OCI-LY3 (cell line): ENCODE results near the gene ANO8.

Experiments used
- CTCF ChIP-seq: fragments of 200-600, 300-600 bp; sonication (generic); IDR thresholded peaks from 2 replicates; pipeline ENCODE4 v1.5.1; 2014; ENCODE audit warnings: antibody characterized with exemption, low read length, low read depth
- EZH2phosphoT487 ChIP-seq: fragments of 200-600 bp; shearing (Covaris generic); IDR thresholded peaks from 2 replicates; pipeline ENCODE4 v1.6.1; 2018; ENCODE audit warnings: antibody characterized with exemption, mixed run types, low read depth

GRCh38 chr19:17323964-17324332 is 10.7 kb downstream of the ANO8 start:
- TF ChIP-seq CTCF (no peak), EZH2phosphoT487 (no peak)
